Muscle of leg (tissue), 11 donors: ENCODE results near the gene IL19. TPM values are rescaled to one million over a fixed set of nuclear protein-coding genes. Genes with fewer than 3 reads are reported as not detected.

Experiments
- DNase-seq: peaks from one replicate; pipeline ENCODE4 v3.0.0; 2013
- H3K27ac ChIP-seq: one replicate; pipeline ENCODE4 v1.5.1; 2013; ENCODE audit warnings: mild to moderate bottlenecking, low read length, control low read depth
- H3K27me3 ChIP-seq: one replicate; pipeline ENCODE4 v1.6.1; 2013; ENCODE audit warnings: low read length; ENCODE audit not compliant: control insufficient read depth, insufficient read depth
- H3K36me3 ChIP-seq: one replicate; pipeline ENCODE4 v1.6.1; 2013; ENCODE audit warnings: low read length; ENCODE audit not compliant: control insufficient read depth, insufficient read depth
- H3K4me1 ChIP-seq: one replicate; pipeline ENCODE4 v1.6.1; 2013; ENCODE audit warnings: low read length; ENCODE audit not compliant: control insufficient read depth, insufficient read depth
- H3K4me3 ChIP-seq: one replicate; pipeline ENCODE4 v1.5.1; 2013; ENCODE audit warnings: low read length, control low read depth
- H3K9me3 ChIP-seq: replicated peaks from 2 replicates; pipeline ENCODE4 v1.6.1; 2013; ENCODE audit warnings: low read depth, low read length; ENCODE audit not compliant: control insufficient read depth
- WGBS: methylation state at CpG from one replicate; pipeline ENCODE4 v1.1.5; 2013; ENCODE audit warnings: missing lambda C conversion rate; ENCODE audit not compliant: insufficient coverage; 5-methylcytosine and 5-hydroxymethylcytosine counted together
- polyA plus RNA-seq, 8 donors: library from polyadenylated mRNA; unstranded; fragments of 120-200 nt; gene quantifications; one replicate each; pipeline versions ENCODE4 v1.2.1 to v1.2.3, GENCODE V29; 2013; ENCODE audit warnings: inconsistent platforms in 1 of 8, low replicate concordance in 1 of 8; ENCODE audit not compliant: insufficient read length in 8 of 8, insufficient read depth in 1 of 8
- total RNA-seq: library from RNA; stranded (reverse); fragments of 120-200 nt; gene quantifications from one replicate; pipeline ENCODE4 v1.2.4, GENCODE V29; 2013

IL19 gene
- total and polyA plus RNA-seq, 9 donors: not detected

GRCh38 chr1:206729507-206729906, 41.1 kb upstream of the IL19 start:
- no peak overlapping the region for H3K4me3 ChIP-seq
- H3K4me1 ChIP-seq: peaks cover 24% of the 10 kb centered on the region
- no peaks in the 10 kb centered on the region for H3K27me3 ChIP-seq
- peaks cover 60% of the 10 kb centered on the region for H3K36me3 ChIP-seq
- DNase-seq: no peak
- 100% methylated on average over 3 of the region's 3 CpGs for WGBS
- H3K9me3 ChIP-seq: no peaks in the 10 kb centered on the region
- H3K27ac ChIP-seq: no peak overlapping the region

- Histone ChIP-seq H3K27ac (no peak overlapping the region), H3K36me3 (peaks cover 71% of the 10 kb centered on the region), H3K27me3 (no peaks in the 10 kb centered on the region), H3K9me3 (no peaks in the 10 kb centered on the region), H3K4me3 (no peak overlapping the region), H3K4me1 (peaks cover 6% of the 10 kb centered on the region)
- 77% methylated on average over 8 of the region's 11 CpGs for WGBS
- DNase-seq: no peak
Observed at GRCh38 chr1:206732508-206732907, 38.1 kb upstream of the IL19 start.

- no peak overlapping the region for H3K27ac ChIP-seq
Observed at GRCh38 chr1:206732992-206733391, 37.6 kb upstream of the IL19 start.

GRCh38 chr1:206734499-206735142, 36.0 kb upstream of the IL19 start:
- Histone ChIP-seq H3K27me3 (no peaks in the 10 kb centered on the region), H3K36me3 (peaks cover 60% of the 10 kb centered on the region), H3K4me3 (no peak overlapping the region), H3K27ac (no peak overlapping the region), H3K9me3 (no peaks in the 10 kb centered on the region), H3K4me1 (peaks cover 14% of the 10 kb centered on the region)
- WGBS: 46% methylated on average over 7 of the region's 9 CpGs
- no peak for DNase-seq

More at GRCh38 chr1:206732992-206733391, 37.6 kb upstream of the IL19 start:
- DNase-seq: no peak
- Histone ChIP-seq H3K4me3 (no peak overlapping the region), H3K27me3 (no peaks in the 10 kb centered on the region), H3K36me3 (peaks cover 71% of the 10 kb centered on the region), H3K4me1 (peaks cover 3% of the 10 kb centered on the region), H3K9me3 (no peaks in the 10 kb centered on the region)
- 74% methylated on average over 8 of the region's 11 CpGs for WGBS

GRCh38 chr1:206735553-206736031, 35.0 kb upstream of the IL19 start:
- Histone ChIP-seq H3K9me3 (no peaks in the 10 kb centered on the region), H3K36me3 (peaks cover 50% of the 10 kb centered on the region), H3K27me3 (no peaks in the 10 kb centered on the region), H3K4me3 (no peak overlapping the region), H3K27ac (no peak overlapping the region), H3K4me1 (peaks cover 18% of the 10 kb centered on the region)
- DNase-seq: no peak
- 68% methylated on average over 3 of the region's 5 CpGs for WGBS

- Histone ChIP-seq H3K27me3 (no peaks in the 10 kb centered on the region), H3K4me3 (no peak overlapping the region), H3K4me1 (peaks cover 18% of the 10 kb centered on the region), H3K9me3 (no peaks in the 10 kb centered on the region), H3K36me3 (peaks cover 35% of the 10 kb centered on the region), H3K27ac (no peak overlapping the region)
- DNase-seq: no peak
- 84% methylated on average over 13 of the region's 14 CpGs for WGBS
Observed at GRCh38 chr1:206736878-206737728, 33.5 kb upstream of the IL19 start.

- no peaks in the 10 kb centered on the region for H3K9me3 ChIP-seq
- no peaks in the 10 kb centered on the region for H3K27me3 ChIP-seq
- DNase-seq: no peak
- peaks cover 28% of the 10 kb centered on the region for H3K36me3 ChIP-seq
- no peak overlapping the region for H3K27ac ChIP-seq
- peaks cover 18% of the 10 kb centered on the region for H3K4me1 ChIP-seq
- H3K4me3 ChIP-seq: no peak overlapping the region
- WGBS: no CpG with 5 or more reads among the region's 3 CpGs
Observed at GRCh38 chr1:206737729-206738201, 32.8 kb upstream of the IL19 start.

- Histone ChIP-seq H3K4me1 (peaks cover 18% of the 10 kb centered on the region), H3K4me3 (no peak overlapping the region), H3K36me3 (peaks cover 21% of the 10 kb centered on the region), H3K27ac (no peak overlapping the region), H3K9me3 (no peaks in the 10 kb centered on the region), H3K27me3 (no peaks in the 10 kb centered on the region)
- DNase-seq: peak; percentile 37
- WGBS: 0% methylated on average over 1 of the region's 3 CpGs
Observed at GRCh38 chr1:206738370-206739366, 31.9 kb upstream of the IL19 start.

- H3K4me1 ChIP-seq: peaks cover 18% of the 10 kb centered on the region
- 4% methylated on average over 3 of the region's 5 CpGs for WGBS
Observed at GRCh38 chr1:206739411-206740076, 31.0 kb upstream of the IL19 start.

More at GRCh38 chr1:206739411-206740076, 31.0 kb upstream of the IL19 start:
- H3K9me3 ChIP-seq: no peaks in the 10 kb centered on the region
- H3K4me3 ChIP-seq: no peak overlapping the region
- H3K27me3 ChIP-seq: no peaks in the 10 kb centered on the region
- peak; percentile 77 for DNase-seq
- H3K27ac ChIP-seq: peak overlapping the region; percentile 48
- peaks cover 13% of the 10 kb centered on the region for H3K36me3 ChIP-seq
